Ramos (cell line): ENCODE measurements around the gene ARHGAP8.
"Not testable (repeated sequence)": the region's sequence is repeated elsewhere in the genome, so short reads cannot be mapped to it uniquely, and the experiment has no call there.

Experiments used
- in situ Hi-C: fragments of 300-500 bp; cut with MboI; formaldehyde crosslinking; loops from one replicate; pipeline ENCODE4 v1.14.3; 2022; ENCODE audit warnings: low sequenced_read_pairs; ENCODE audit not compliant: unreplicated experiment

ARHGAP8 gene

GRCh38 chr22:44846726-44847275 lies 94.4 kb downstream of the ARHGAP8 start:
- in situ Hi-C loops = no loop called here

- in situ Hi-C loops = no loop called here
Observed at GRCh38 chr22:44847380-44847779, 95.0 kb downstream of the ARHGAP8 start.

GRCh38 chr22:44847892-44848291 lies 95.5 kb downstream of the ARHGAP8 start:
- in situ Hi-C loops = no loop called here

- in situ Hi-C loops = no loop called here
Observed at GRCh38 chr22:44848296-44848741, 95.9 kb downstream of the ARHGAP8 start.

GRCh38 chr22:44848791-44849420 lies 96.5 kb downstream of the ARHGAP8 start:
- in situ Hi-C loops = no loop called here

- in situ Hi-C loops = no loop called here
Observed at GRCh38 chr22:44850946-44851345, 98.6 kb downstream of the ARHGAP8 start.

- in situ Hi-C loops = not testable (repeated sequence)
Observed at GRCh38 chr22:44854641-44855040, 102.3 kb downstream of the ARHGAP8 start.

- in situ Hi-C loops = no loop called here
Observed at GRCh38 chr22:44855855-44856254, 103.5 kb downstream of the ARHGAP8 start.

GRCh38 chr22:44858819-44859218 lies 106.4 kb downstream of the ARHGAP8 start:
- in situ Hi-C loops = not testable (repeated sequence)

- in situ Hi-C loops = no loop called here
Observed at GRCh38 chr22:44859641-44860040, 107.3 kb downstream of the ARHGAP8 start.

- in situ Hi-C loops = no loop called here
Observed at GRCh38 chr22:44860311-44860710, 107.9 kb downstream of the ARHGAP8 start.

GRCh38 chr22:44861245-44861644 lies 108.9 kb downstream of the ARHGAP8 start:
- in situ Hi-C loops = no loop called here

GRCh38 chr22:44862281-44862680 lies 109.9 kb downstream of the ARHGAP8 start:
- in situ Hi-C loops = no loop called here

GRCh38 chr22:44862981-44863860 lies 110.8 kb downstream of the ARHGAP8 start:
- in situ Hi-C loops = no loop called here

- in situ Hi-C loops = no loop called here
Observed at GRCh38 chr22:44865193-44866057, 113.0 kb downstream of the ARHGAP8 start.

- in situ Hi-C loops = no loop called here
Observed at GRCh38 chr22:44869196-44869595, 116.8 kb downstream of the ARHGAP8 start.

GRCh38 chr22:44870021-44870420 lies 117.6 kb downstream of the ARHGAP8 start:
- in situ Hi-C loops = no loop called here

- in situ Hi-C loops = no loop called here
Observed at GRCh38 chr22:44871782-44872181, 119.4 kb downstream of the ARHGAP8 start.

- in situ Hi-C loops = no loop called here
Observed at GRCh38 chr22:44876921-44877320, 124.5 kb downstream of the ARHGAP8 start.
